Cerebellar cortex (tissue), 1 donor: ENCODE data around the gene FOXL1.

Experiments used
- DNase-seq: peaks from one replicate; pipeline ENCODE4 v3.0.0-alpha.2; 2015; ENCODE audit warnings: low spot score

FOXL1 gene

DNA sequence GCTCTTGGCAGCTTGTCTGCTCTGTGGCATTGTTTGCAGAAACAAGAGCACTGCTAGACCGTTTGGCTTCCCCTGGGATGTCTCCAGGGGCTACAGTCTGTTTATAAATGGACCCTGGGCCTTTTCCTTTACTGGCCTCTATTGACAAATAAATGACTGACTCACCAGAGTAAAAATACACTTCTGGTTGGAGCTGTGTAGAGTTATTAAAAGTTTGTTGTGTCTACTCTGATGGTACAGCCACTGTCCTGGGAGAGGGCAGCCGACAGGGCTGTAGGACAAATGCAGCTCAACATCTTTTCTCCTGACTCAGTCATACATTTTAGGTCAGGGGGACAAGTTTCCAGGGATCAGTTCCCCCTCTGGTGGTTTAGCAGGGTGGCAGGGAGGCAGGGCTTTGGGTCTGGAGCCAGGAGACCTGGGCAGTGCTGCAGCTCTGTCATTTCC, 30.0 kb downstream of the FOXL1 start:
- no peak for DNase-seq

DNA sequence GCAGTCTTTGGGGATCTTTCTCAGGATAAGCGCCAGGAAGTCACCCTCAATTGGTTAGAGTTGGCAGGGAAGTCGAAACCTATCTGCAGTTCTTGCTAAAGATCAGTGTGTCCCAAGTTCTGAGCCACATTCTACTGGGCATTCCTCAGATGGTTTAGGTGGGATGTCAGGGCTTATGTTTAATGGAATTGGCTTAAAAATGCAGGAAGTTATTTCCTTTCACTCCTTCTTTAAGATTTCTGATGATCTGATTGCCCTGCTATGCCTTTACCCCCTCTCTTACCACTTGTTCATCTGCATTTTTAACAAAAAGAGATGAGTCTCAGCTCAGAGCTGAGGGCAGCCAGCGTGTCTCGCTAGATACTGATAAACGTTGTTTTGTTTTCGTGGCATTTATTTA, 30.8 kb downstream of the FOXL1 start:
- DNase-seq = peak; percentile 36

DNA sequence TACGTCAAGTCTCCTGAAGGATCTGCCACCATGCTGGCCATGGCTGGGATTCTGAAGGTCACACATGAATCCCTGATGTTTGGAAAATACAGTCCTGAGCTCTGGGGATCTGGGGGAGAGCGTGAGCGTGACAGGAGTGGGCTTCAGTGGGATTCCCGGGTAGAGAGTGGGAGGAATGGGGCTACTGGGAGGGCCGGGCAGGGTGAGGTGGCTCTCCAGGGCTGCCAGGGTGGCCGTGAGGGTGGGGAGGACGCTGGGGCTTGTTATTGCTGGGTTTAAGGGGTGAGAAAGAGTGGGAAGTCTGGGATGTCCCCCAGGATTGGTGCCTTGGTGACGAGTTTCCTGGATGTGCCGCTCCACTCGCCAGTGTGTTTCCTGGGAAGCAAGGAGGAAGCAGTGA, 31.3 kb downstream of the FOXL1 start:
- DNase-seq = no peak

DNA sequence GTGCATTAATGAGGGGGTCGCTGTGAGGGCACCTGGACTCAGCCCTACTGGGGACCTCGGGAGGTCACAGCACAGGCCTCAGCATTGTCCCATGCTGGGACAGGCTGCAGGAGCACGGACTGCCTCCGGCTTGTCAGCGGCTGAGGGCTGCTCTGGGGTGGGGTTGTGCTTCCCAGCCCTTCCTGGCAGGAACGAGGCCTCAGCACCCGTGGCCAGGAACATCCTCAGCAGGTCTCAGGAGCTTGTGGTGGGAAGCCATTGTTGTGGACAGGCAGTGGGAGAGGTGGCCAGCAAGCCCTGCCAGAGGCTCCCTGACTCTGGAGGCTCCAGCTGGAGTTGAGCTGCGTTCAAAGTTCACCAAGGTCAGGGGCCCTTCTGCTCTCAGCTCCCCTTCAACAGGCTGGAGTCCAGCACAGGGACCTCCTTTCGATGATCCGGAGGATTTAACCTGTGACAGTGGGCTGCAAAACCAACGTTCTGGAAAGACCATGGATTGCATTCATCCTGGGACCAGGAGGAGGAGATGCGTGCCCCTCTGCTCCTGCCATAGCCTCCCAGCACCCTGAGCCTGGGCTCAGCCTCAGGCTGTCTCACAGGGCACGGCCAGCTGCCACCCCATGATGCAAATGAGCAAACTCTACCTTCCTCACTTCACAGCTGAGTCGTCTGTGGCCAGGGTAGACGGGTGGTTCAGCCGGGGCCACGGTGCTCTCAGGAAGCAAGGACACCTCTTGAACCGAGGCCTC, 32.6 kb downstream of the FOXL1 start:
- DNase-seq = no peak

DNA sequence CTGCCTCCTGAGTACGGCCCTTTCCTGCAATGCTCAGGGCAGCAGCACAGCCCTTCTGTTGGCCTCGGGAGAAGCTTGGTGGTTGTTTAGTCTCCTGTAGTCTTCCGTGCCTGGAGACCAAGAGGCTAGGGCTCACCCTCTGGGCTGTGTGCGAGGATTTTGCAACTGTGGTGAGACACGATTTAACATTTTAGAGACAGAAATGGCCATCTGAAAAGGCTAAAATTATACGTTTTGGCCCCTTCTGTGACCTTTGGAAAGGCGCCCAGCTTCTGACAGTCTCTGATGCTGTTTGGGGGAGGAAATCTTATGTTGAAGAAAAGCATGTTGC, 33.1 kb downstream of the FOXL1 start:
- no peak for DNase-seq

DNA sequence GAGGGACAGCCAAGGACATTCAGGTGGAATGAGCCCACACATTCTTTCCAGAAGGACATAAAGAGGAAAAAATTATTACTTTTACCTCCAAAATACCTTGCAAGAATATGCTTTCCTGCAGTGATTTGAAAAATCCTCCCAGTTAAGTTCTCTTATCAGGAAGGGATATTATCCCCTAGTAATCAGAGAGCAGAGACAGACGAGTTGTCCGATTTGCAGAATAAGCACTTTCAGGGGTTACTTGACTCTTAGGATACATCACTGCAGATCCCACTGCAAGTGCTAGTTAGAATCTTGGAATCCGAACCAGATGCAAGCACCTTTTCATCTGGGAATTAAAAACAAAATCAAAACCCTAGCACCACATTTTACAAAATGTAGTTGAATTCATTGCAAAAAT, 33.6 kb downstream of the FOXL1 start:
- no peak for DNase-seq

DNA sequence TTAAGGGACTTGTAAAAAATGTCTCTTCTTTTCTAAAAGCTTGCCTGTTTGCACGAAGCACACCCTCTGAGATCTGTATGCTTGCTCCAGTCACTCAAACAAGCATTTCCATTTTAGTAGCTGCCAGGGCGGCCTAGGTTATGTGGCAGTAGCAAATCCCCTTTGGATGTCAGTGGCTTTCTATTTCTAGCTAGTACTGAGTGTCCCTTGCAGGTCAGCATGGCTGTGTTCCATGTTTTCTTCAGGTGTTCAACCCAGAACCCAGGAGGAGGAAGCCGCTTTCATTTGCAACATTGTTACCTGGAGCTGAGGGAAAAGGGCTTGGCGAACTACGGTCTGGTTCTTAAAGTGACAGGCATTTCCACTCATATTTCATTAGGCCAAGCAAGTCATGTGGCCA, 36.4 kb downstream of the FOXL1 start:
- DNase-seq = peak; percentile 9

DNA sequence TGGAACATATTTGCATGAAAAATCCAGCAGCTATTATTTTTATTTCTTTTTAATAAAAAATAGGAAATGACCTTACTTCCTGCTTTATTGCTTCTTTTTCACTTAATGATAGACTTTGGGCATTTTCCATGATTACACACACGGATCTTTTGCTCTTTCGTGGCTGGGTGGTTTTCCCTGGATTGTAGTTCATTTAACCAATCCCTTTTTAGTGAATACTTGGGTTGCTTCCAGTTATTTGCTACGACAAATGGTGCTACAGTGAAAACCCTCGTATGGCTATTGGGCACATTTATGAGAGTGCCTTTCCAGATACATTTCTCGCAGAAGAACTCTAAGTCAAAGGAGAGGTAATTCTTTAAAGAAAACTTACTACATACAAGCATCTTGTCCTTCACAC, 38.6 kb downstream of the FOXL1 start:
- DNase-seq = no peak

DNA sequence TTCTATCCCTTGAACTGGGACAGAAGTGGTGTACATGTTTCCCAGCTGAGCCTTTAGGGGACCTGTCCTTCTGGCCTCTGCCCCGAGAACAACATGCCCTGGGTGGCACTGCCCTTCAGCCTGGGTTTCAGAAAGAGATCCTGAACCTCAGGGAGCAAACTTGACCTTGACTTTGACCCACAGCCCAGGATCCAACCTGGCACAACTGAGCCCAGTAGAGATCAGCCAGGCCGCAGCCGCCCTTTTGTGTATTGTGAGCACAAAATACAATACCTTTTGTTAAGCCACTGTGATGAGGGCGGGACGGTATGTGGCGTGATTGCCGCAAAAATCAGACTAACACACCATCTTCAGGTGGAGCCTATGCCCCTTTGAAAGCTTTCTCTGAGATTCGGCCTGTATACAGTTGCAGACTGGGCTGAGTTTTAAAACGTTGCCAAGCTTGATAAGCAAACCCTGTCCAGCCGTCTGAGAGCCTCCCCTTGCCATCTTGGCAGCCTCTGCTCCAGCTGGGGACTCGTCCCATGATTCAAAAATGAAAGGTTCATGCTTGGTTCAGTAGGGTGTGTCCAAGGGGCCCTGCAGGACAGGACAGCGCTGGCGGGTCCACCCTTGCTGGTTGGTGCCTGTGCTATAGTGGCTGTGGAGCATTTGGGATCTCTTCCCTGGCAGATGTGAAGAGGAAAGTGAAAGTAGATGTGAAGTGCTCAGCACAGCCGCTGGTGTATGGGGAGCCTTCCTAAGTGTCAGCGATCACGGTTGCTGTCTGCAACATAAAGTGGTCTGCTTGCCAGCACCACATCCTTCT, 40.3 kb downstream of the FOXL1 start:
- DNase-seq = no peak

DNA sequence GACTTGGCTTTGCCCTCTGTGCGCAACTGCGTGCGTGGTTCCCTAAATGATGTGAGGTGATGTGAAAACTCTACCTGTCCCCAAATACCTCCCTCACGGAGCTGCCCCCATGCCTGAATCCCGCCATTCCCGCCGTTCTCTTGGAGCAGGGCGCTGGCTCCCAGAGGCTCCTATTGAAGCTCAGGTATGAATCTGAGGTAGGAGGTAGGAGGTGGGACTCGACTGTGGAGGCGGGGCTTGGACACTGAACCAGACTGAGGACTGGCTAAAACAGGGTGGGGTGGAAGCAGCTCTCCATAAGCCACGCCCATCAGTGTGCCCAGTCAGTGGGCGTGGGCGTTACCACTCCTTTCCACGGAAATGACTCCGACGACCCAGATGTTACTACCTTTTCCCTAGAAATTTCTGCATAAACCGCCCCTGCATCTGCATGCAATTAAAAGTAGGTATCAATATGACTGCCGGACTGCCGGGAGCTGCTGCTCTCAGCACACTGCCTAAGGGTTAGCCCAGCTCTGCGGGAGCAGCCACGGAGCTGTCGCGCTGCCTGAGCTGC, 41.0 kb downstream of the FOXL1 start:
- DNase-seq = no peak

DNA sequence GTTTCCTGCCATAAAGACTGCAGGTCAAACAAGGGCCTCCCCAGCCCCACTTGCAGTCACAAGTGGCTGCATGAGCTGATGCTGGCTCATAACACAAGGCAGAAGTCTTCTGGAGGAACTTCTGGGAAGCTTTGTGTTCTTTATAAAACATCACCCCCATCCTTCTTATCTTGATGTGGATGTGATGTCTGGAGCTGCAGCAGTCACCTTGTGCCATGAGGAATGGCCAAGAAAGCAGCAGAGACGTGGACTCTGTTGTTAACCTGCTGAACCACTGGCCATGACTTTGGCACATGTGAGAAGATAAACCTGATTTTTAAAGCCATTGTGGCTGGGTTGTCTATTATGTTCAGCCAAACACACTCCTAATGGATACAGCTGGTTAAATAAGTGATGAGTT, 41.8 kb downstream of the FOXL1 start:
- DNase-seq = no peak

DNA sequence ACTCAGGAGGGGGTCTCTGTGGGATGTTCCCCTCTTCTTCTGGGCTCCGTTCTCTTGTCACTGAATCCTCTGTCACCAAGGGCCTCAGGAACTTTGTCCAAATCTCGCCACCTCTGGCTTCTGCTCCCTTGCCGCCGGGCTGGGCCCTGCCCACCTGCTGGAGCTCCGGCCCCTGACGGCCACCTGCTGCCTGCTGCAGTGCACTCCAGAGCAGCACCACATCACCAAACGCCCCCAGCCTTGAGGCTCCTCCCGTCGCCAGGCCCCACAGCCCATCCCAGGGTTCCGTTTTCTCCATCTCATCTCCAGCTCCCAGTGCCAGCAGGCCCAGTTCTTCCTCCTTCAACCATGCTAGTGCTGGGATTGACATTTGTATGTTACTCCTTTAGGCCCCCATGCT, 43.6 kb downstream of the FOXL1 start:
- no peak for DNase-seq

DNA sequence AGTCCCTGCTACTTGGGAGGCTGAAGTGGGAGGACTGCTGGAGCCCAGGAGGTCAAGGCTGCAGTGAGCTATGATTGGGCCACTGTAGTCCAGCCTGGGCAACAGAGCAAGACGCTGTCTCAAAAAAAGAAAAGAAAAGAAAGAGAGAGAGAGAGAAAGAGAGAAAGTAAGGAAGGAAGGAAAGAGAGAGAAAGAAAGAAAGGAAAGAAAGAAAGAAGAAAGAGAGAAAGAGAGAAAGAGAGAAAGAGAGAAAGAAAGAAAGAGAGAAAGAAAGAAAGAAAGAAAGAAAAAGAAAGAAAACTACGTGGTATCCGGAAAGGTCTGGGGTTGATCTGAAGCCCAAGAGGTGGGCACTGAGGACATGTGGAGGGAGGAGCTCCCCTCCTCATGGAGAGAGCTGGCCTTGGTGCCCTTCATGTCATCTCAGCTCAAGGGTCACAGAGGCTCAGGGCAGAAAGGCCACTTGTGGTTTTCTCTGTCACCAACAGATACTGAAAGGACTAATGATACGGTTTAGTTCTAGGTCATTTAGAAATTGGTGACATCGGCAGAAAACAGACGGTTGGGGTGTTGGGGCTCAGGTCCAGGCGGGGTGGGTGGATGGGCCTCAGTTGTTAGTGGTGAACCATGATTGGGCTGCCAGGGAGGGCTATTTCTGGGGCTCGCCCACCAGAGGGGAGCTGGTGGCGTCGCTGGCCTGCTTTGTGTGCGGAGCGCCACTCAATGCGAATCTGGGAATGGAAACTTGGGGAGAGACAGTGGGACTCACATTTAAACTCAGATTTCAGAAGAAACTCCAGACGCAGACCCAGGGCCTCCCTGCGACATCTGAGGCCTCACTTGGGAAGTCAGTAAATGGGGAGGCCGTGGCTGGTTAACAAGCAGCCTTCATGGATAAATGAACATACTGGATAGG, 44.6 kb downstream of the FOXL1 start:
- no peak for DNase-seq

DNA sequence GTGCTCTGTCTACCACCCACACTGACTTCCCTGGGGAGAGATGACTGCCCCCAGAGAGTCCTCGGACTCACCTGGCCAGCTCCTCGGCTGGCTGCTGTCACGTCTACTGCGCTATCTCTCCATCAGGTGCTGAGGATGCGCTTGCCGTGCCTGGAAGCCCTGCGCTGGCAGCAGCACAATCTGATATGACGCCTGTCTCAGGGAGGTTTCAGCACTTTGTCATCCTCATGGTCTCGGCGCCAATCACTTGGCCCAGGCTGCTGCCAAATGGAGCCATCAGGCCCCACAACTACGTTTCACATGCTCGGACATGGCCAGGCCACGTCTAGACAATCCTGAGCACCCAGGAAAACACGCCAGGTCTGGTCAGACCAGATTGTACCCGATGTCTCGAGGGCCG, 46.7 kb downstream of the FOXL1 start:
- no peak for DNase-seq

DNA sequence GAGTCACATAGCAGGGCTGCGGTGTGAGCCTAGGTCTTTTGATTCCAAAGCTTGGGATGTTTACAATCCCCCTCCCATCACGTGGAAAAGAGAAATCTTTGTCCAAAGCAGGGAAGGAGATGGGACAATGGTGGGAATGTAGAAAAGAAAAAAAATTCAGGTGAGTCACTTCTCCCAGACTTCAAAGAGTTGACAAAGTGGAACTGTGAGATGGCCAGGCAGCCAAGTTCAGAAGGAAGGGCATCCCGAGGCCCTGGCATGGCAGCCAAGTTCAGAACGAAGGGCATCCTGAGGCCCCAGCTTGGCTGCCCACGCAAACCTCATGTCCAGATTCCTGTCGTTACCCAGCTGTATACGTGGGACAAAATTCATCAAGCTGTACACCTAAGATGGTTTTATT, 47.5 kb downstream of the FOXL1 start:
- no peak for DNase-seq

DNA sequence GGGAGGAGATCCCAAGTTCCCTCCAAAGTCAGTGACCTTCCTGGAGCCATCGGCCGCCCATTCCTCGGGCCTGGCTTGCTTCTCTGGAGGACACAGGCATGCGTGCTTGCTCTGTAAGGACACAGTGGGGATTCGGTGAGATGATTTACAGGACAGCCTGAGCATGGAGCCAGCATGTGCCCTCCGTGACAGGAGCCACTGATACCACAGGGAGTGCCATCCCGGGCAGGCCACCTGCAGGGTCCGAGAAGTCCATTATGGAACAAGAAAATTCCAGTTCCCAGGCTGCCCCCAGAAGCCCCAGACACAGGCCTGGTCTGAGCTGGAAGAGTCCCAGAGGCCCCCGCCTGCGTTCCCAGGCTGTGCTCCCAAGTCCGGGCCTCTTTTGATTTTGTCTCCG, 47.9 kb downstream of the FOXL1 start:
- DNase-seq = no peak

DNA sequence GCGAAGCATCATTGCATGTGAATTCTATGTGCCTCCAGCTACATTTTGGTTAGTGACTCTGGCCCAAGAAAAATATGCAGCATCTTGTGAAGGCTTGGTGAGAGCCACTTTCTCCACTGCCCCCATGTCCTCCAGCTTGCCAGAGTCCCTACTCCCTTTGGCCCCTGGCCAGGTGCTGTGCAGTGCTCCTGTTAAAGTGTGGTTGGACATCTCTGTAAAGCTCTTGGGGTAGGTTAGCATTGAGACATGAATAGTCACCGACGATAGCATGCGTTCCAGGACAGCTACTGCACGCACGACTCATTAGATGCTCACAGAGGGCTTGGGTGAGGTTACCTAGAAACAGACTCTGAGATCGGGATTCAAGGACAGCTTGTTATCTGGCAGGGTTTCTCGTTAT, 48.6 kb downstream of the FOXL1 start:
- no peak for DNase-seq

DNA sequence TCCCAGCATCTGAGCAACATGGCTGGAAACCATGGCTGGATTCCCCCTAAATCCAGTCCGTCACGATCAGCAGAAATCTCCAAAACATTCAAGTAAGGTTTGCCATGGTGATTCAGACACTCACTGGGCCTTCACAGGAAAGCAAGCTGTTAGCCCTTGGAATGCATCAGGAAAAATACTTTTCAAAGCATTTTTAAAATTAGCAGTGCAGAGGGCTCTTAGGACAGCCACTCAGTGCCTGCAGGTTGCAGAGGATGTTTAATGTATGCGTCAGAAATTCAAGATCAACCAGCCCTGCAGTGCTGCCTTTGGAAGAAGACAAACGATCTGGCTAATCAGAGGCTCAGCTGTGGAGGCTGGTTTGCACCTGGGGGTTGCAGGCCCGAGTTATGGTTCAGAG, 50.3 kb downstream of the FOXL1 start:
- no peak for DNase-seq

DNA sequence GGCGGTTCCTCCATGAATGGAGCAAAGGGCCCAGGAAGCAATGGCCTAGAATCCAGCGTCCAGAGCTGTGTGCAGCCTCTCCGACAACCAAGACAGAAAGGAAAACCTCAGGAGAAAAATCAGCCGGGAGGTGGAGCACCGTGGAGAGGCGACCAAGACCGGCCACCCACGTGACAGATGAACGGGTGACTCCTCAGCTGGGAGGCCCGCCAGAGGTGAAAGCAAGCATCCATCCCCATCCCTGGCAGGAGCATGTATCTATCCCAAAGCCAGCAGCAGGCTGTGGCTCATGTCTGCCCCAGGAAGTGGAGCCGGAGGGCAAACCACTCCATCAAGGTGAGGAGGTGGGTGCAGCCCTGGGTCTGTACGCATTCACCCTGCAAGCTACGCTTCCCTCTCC, 52.1 kb downstream of the FOXL1 start:
- DNase-seq = no peak

DNA sequence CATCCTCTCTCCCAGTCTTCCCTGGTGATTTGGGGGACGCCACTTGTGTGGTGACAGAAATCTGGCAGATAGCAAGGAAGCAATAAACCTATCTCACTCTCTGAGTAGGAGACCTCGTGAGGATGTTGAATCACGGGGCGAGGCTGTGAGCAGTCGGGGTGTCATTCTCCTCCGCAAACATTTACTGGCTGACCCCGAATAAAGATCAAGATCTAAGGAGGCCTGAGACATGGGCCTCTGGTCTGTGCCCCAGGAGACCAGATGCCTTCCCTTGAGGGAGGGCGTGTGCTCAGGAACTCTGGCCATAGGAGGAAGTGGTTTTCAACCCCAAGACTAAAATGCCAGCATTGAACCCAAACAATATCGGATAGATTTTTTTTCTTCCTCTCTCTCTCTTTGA, 53.1 kb downstream of the FOXL1 start:
- no peak for DNase-seq
